NB4 (cell line): ENCODE data around the gene PIEZO2.

Source experiments
- DNase-seq: peaks from one replicate; pipeline ENCODE4 v3.0.0; 2010; ENCODE audit warnings: low read depth
- H3K4me3 ChIP-seq: one replicate; pipeline ENCODE4 v1.5.1; 2011; ENCODE audit warnings: mild to moderate bottlenecking, low read depth, low read length, moderate library complexity
- MYC ChIP-seq: IDR thresholded peaks from 2 replicates; pipeline ENCODE4 v1.6.1; 2011; ENCODE audit warnings: low read depth, low read length
- POLR2A ChIP-seq: IDR thresholded peaks from 2 replicates; pipeline ENCODE4 v1.6.1; 2011; ENCODE audit warnings: mild to moderate bottlenecking; ENCODE audit not compliant: insufficient read length; ENCODE audit errors: extremely low read depth
- TF ChIP-seq, protein P1 (sequence below): IDR thresholded peaks from 2 replicates; pipeline ENCODE4 v1.6.1; 2011; ENCODE audit warnings: low read depth, low read length
- TF ChIP-seq, protein P2 (sequence below): IDR thresholded peaks from one replicate; pipeline ENCODE4 v1.5.1; 2012; ENCODE audit warnings: low read depth, low read length

PIEZO2 gene

DNA sequence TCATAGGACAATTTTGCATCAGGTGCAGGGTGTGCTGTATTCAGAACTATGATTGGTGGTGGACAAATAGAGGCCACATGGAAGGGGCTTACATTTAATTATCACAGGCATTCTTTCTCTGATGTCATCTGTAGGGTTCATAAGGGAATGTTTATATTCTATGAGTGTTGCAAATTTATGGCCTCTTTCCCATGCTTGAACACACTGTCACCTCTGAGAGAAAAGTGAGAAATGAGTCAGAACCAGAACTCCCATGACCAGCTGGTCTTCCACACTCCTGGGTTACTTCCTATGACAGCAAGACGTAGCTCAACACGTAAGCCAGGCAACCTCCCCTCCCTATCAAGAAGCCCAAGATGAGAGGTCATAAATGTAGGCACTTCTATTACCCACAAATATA is 310.8 kb downstream of the PIEZO2 start:
- H3K4me3 ChIP-seq, result no peak overlapping the region
- DNase-seq, result no peak
- TF ChIP-seq, protein P1, sequence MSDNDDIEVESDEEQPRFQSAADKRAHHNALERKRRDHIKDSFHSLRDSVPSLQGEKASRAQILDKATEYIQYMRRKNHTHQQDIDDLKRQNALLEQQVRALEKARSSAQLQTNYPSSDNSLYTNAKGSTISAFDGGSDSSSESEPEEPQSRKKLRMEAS, result no peak
- TF ChIP-seq, protein P2, sequence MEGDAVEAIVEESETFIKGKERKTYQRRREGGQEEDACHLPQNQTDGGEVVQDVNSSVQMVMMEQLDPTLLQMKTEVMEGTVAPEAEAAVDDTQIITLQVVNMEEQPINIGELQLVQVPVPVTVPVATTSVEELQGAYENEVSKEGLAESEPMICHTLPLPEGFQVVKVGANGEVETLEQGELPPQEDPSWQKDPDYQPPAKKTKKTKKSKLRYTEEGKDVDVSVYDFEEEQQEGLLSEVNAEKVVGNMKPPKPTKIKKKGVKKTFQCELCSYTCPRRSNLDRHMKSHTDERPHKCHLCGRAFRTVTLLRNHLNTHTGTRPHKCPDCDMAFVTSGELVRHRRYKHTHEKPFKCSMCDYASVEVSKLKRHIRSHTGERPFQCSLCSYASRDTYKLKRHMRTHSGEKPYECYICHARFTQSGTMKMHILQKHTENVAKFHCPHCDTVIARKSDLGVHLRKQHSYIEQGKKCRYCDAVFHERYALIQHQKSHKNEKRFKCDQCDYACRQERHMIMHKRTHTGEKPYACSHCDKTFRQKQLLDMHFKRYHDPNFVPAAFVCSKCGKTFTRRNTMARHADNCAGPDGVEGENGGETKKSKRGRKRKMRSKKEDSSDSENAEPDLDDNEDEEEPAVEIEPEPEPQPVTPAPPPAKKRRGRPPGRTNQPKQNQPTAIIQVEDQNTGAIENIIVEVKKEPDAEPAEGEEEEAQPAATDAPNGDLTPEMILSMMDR, result no peak
- TF ChIP-seq POLR2A (no peak), MYC (no peak)

DNA sequence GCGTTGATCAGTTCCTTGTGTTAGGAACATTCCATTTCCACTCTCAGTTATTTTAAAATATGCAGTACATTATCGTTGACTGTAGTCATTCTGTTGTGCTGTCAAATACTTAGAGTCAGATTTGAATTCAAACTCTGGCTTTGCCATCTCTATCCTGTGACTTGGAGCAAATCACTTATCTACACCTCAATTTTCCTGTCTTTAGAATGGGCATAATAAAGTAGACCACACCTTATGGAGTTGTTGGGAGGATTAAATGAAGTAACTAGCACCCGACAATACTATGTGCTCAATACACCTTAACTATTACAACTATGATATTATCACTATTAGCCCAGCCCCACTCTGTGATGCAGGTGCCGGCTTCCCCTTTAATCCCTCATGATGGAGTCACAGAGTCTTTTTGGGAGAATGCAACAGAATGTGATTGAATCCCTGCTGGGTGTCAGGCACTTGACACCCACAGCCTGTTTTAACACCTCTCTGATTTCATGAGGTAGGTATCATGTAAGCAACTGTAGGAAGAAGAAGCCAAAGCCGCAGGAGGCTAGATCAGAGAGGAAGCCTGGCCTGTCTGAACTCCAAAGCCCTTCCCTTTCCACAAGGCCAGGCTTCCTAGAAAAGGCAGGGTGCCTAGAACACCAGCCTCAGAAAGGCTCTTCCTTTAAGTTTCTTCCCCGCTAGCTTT is 315.1 kb downstream of the PIEZO2 start:
- DNase-seq, result no peak
- TF ChIP-seq POLR2A, result no peak
- TF ChIP-seq, protein P2, result no peak
- no peak overlapping the region for H3K4me3 ChIP-seq

DNA sequence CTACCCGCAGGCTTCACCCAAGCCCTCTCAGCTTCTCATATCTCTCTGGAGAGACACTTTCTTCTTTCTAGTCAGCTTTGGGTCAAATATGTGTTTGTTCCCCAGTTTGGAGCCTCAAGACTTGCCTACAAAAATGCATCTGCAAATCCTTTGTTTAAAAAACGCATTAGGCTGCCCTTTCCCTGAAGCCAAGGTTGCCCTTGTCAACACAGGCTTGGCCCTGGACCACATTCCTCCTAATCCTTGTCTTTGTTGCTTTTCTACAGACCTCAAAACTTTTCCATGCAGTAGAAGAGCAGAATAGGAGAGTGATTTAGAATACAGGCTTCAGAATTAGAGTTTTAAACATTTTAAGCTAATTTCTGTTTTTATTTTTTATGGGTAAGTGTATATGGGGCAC is 315.7 kb downstream of the PIEZO2 start:
- TF ChIP-seq MYC, result no peak
- TF ChIP-seq POLR2A, result no peak
- TF ChIP-seq, protein P1, result no peak
- TF ChIP-seq, protein P2, result no peak
- no peak for DNase-seq
- no peak overlapping the region for H3K4me3 ChIP-seq

DNA sequence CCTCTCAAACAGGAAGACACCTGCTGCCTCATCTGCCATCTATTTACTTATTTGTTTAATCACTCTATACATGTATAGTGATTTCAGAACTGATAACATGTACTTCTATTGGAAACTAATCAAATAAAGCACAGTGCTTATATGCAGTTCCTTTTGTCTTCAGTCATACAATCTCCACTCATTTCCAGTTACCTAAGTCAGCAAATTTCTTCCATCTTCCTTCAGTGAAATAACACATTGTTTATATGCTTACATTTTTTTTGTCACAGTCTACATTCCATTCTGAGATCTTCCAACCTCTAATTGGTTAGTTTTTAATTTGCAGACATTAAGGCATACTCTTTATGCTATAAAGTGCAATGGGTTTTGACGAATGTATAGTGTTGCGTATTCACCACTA is 323.0 kb downstream of the PIEZO2 start:
- no peak overlapping the region for H3K4me3 ChIP-seq
- no peak for DNase-seq
- TF ChIP-seq, protein P2, result no peak

DNA sequence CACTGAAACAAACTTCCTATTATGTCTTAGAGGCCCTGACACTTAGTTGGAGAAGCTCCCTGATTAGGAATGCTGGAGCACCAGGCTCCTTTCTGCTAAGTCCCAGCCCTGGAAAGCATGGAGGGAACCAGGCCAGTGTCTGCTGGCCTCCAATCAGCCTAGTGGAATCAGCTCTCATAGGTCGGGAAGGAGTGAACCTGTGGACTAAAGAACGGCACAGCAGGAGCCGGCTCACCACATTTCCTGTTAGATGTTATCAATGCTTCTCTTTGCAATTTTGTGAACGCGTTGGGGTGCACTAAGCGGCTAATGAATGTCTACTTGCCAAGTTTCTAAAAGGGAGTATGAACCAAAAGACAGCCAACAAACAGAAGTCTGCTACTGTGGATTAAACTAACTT is 326.9 kb downstream of the PIEZO2 start:
- peak; percentile 65 for DNase-seq
- TF ChIP-seq, protein P2, result no peak
- no peak for TF ChIP-seq POLR2A
- TF ChIP-seq, protein P1, result no peak
- TF ChIP-seq MYC, result no peak
- H3K4me3 ChIP-seq, result no peak overlapping the region

DNA sequence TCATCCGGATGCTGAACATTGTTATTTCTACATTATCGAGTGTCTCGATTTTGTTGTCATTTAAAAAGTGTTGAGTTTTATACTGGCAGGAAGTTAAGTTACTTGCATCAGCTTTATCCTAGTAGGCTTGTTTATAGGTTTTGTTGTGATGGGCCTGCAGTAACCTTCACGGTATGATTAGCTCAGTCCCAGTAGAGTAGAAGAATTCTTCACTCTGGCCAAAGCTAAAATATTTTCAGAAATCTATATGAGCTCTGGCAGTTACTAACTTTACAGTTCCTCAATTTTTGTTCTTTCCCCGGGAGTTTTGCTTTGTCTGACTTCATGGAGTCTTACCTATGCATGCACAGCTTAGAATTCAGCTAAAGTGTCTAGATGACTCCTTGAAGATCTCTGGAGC is 328.7 kb downstream of the PIEZO2 start:
- H3K4me3 ChIP-seq, result no peak overlapping the region
- TF ChIP-seq, protein P1, result no peak
- DNase-seq, result no peak
